Brain microvascular endothelial cell (primary cell): ENCODE results near the gene HNRNPA1.

Source experiments
- DNase-seq: peaks from one replicate; pipeline ENCODE4 v3.0.0-alpha.2; 2020
- H3K27ac ChIP-seq: fragments of 250-450 bp; sonication (Bioruptor Pico); 2 replicates; pipeline ENCODE4 v1.5.1; 2020; ENCODE audit warnings: mild to moderate bottlenecking, moderate library complexity
- H3K27me3 ChIP-seq: fragments of 250-450 bp; sonication (Bioruptor Pico); replicated peaks from 2 replicates; pipeline ENCODE4 v1.5.1; 2020; ENCODE audit warnings: mild to moderate bottlenecking
- H3K36me3 ChIP-seq: fragments of 250-450 bp; sonication (Bioruptor Pico); replicated peaks from 2 replicates; pipeline ENCODE4 v1.5.1; 2020; ENCODE audit warnings: mild to moderate bottlenecking
- H3K4me3 ChIP-seq: 2 replicates; pipeline ENCODE4 v1.5.1; 2011; ENCODE audit warnings: low read depth, mild to moderate bottlenecking, control low read depth, low read length, moderate library complexity
- in situ Hi-C: cut with HindIII; loops from 2 replicates; pipeline ENCODE4 v1.10.0; 2017; ENCODE audit warnings: low sequenced_read_pairs, low pct_ligation_motif_present
- TF ChIP-seq, protein P1 (sequence below): IDR thresholded peaks from 2 replicates; pipeline ENCODE4 v1.5.1; 2011; ENCODE audit warnings: low read depth, mild to moderate bottlenecking, moderate library complexity, low read length, control low read depth, inconsistent platforms; ENCODE audit errors: missing control alignments

HNRNPA1 gene

DNA sequence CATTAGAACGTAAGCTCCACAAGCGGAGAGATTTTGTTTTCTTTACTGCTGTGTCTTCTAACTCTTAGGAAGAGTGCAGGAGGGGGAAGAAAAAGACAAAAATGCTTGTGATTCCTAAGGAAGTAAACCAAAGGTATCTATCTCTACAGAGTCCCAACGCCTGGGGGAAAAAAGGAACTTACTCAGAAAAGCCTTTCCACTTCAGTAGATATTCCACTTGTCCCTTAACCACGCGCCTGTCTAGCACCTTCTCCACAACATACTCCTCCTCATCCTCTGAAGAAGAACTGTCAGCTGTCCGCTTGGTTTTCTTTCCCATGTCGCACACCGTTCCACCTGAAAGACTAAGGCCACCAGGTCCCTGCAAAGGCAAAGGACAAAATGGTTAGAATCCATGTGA is 23.2 kb upstream of the HNRNPA1 start:
- TF ChIP-seq, protein P1, sequence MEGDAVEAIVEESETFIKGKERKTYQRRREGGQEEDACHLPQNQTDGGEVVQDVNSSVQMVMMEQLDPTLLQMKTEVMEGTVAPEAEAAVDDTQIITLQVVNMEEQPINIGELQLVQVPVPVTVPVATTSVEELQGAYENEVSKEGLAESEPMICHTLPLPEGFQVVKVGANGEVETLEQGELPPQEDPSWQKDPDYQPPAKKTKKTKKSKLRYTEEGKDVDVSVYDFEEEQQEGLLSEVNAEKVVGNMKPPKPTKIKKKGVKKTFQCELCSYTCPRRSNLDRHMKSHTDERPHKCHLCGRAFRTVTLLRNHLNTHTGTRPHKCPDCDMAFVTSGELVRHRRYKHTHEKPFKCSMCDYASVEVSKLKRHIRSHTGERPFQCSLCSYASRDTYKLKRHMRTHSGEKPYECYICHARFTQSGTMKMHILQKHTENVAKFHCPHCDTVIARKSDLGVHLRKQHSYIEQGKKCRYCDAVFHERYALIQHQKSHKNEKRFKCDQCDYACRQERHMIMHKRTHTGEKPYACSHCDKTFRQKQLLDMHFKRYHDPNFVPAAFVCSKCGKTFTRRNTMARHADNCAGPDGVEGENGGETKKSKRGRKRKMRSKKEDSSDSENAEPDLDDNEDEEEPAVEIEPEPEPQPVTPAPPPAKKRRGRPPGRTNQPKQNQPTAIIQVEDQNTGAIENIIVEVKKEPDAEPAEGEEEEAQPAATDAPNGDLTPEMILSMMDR, result no peak
- no peak for DNase-seq
- Histone ChIP-seq H3K27me3 (no peaks in the 10 kb centered on the region), H3K27ac (peak overlapping the region; percentile 86), H3K4me3 (no peak overlapping the region), H3K36me3 (peaks cover 12% of the 10 kb centered on the region)
- in situ Hi-C loops, result no loop called here

DNA sequence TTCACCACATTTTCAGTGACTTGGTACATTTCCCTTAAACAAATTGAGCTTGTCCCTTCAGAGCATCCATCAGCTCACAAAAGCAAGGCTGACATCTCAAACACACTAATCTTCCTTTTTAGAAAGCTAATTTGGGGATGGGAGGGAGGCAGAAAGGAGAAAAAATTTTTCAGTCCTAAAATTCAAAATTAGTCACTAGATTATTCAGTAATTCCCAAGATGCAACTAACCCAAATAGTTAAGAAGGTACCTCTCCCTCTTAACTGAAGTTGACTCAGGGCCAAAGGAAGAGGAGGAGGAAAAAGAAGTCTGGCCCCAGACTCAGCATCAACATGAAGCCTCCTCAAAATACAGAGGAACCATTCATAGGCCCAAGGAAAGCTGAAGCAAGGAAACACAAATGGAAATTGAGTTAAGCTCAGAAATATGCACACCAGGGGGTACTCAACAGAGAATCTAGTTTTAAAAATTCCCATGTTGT is 22.3 kb upstream of the HNRNPA1 start:
- Histone ChIP-seq H3K27ac (peak overlapping the region; percentile 86), H3K36me3 (peaks cover 12% of the 10 kb centered on the region), H3K27me3 (no peaks in the 10 kb centered on the region), H3K4me3 (no peak overlapping the region)
- DNase-seq, result peak; percentile 34
- TF ChIP-seq, protein P1, result no peak
- in situ Hi-C loops, result no loop called here

DNA sequence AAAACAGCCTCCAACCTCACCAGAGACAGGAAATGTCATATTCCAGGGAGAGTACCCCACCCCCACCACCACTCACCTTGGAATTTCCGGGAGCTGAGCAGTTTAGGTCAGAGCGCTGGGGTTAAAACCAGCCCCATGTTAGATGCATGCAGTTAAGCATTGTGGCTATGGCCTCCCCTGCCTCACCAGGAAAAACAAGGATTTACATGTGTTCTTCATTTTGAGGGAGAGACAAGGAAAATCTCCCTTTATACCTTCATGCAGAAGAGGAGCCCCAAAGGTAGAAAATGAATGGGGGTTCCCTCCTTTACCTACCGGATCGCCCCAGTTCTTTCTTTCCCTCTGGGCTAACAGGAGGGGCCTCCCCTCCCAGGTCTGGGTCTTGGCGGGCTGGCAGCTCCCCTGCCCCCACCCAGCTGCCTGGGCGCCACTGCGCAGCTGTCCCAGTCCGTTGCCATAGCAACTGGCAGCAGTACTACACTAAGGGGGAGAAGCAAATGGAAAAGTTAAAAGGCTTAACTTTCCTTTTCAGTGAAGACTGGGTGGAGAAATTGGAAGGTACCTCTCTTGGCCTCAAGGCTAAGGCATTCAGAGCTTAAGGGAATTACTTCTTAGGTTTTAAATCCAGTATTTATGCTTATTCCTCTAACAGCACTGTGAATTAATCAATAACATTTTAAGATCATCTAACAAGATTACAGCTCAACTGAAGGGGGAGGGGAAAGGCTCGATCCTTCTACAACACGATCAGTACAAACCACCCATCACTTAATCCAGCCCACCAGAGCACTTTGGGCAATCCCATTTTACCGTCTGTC is 21.1 kb upstream of the HNRNPA1 start:
- Histone ChIP-seq H3K27me3 (no peaks in the 10 kb centered on the region), H3K27ac (peak overlapping the region; percentile 86), H3K36me3 (peaks cover 9% of the 10 kb centered on the region), H3K4me3 (peak overlapping the region; percentile 47)
- in situ Hi-C loops, result no loop called here
- peak; percentile 76 for DNase-seq
- TF ChIP-seq, protein P1, result no peak

DNA sequence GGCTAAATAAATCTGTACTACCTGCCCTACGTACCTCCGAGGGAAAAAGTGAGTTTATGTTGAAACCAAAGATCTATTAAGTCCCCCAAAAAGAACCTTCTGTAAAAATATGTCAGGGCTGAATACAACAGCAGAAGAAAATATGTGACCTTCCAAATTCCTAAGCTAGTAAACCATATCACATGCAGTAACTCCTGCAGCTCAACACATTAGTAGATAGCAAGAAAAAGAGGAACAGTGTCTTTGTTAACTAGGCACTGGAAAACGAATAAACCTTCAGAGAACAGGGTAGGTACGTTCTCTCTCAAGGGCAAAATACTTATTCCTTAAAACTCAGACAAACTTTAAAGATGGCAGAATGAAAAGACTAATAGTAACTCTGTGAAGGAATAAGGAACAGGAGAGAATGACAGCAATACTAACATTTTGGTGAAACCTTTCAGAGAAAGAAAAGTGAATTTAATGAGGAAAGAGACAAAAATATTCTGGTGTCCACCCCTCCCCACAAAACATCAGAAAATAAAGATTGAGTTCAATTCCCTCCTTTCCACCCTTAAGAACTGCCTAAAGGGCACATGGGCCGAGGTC is 18.6 kb upstream of the HNRNPA1 start:
- in situ Hi-C loops, result no loop called here
- Histone ChIP-seq H3K36me3 (no peaks in the 10 kb centered on the region), H3K4me3 (no peak overlapping the region), H3K27me3 (no peaks in the 10 kb centered on the region), H3K27ac (peak overlapping the region; percentile 28)
- TF ChIP-seq, protein P1, result no peak
- no peak for DNase-seq

DNA sequence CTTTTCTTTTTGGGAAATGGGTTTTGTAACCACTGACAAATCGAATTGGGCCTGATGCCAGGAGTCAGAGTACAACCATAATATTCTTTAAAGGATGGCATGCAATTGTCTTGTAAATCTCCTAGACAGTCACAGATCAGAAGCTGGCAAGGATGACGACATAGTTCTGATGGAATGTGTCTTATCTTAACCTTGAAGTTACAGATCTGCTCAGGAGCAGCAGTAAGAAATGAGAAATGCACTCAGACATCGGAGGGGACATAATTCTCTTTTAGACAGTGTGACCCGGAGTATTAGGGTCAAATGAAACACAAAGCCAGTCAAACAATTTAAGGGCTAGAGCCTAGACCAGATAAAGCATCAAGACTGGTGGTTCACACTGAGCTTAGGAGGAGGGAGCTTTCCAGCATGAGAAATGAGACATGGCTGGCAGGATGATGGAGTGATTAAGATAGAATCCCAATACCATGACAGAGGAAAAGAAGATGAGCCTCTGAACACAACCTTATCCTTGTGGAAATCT is 18.1 kb upstream of the HNRNPA1 start:
- in situ Hi-C loops, result no loop called here
- TF ChIP-seq, protein P1, result no peak
- Histone ChIP-seq H3K4me3 (no peak overlapping the region), H3K36me3 (no peaks in the 10 kb centered on the region), H3K27ac (peak overlapping the region; percentile 28), H3K27me3 (no peaks in the 10 kb centered on the region)
- DNase-seq, result peak; percentile 75
